ENCODE measurements around the gene HABP4. TPM values are rescaled to one million over a fixed set of nuclear protein-coding genes. Genes with fewer than 3 reads are reported as not detected.
"Not testable (repeated sequence)": the region's sequence is repeated elsewhere in the genome, so short reads cannot be mapped to it uniquely, and the experiment has no call there.

HABP4 gene
- total RNA-seq, 3 donors from 2014 or later (not counting 1 experiment from before 2014, with no cell fraction given), result 3.0 to 3.9 (median 3.6) TPM

- ATAC-seq, result no peak
- no peak for DNase-seq
- Mint-ChIP-seq H3K36me3 (no peaks in the 10 kb centered on the region), H3K9me3 (no peaks in the 10 kb centered on the region), H3K27ac (no peak overlapping the region), H3K27me3 (ENCODE audit: low read depth in 2 of 2) (peaks cover 4 to 11% of the 10 kb centered on the region in 2 donors), H3K4me1 (no peaks in the 10 kb centered on the region), H3K4me3 (no peak overlapping the region)
- Histone ChIP-seq H3K4me3 (ENCODE audit: low read length) (no peak overlapping the region), H3K36me3 (ENCODE audit: control insufficient read depth, insufficient read depth, low read length) (no peaks in the 10 kb centered on the region), H3K27me3 (ENCODE audit: control insufficient read depth, insufficient read depth, low read length) (no peaks in the 10 kb centered on the region), H3K27ac (ENCODE audit: low read length) (no peak overlapping the region), H3K9me3 (ENCODE audit: control insufficient read depth, insufficient read depth, low read length) (no peaks in the 10 kb centered on the region), H3K4me1 (ENCODE audit: control insufficient read depth, insufficient read depth, low read length) (no peaks in the 10 kb centered on the region)
- 97% methylated on average over 13 of the region's 14 CpGs for WGBS (ENCODE audit: insufficient coverage)
- intact Hi-C loops (cut with micrococcal nuclease), result loop anchor here (1.0 kb wide), 1 partner anchor 14 kb away; no protein-coding TSS in a partner anchor
- TF ChIP-seq CTCF (IDR thresholded peaks at IDR 0.05), result no peak
Observed at GRCh38 chr9:96500696-96501632, 51.0 kb downstream of the HABP4 start.

GRCh38 chr9:96501633-96502538 lies 51.9 kb downstream of the HABP4 start:
- intact Hi-C loops (cut with micrococcal nuclease), result no loop called here
- Histone ChIP-seq H3K27ac (ENCODE audit: low read length) (no peak overlapping the region), H3K27me3 (ENCODE audit: control insufficient read depth, insufficient read depth, low read length) (no peaks in the 10 kb centered on the region), H3K36me3 (ENCODE audit: control insufficient read depth, insufficient read depth, low read length) (no peaks in the 10 kb centered on the region), H3K4me3 (ENCODE audit: low read length) (no peak overlapping the region), H3K4me1 (ENCODE audit: control insufficient read depth, insufficient read depth, low read length) (no peaks in the 10 kb centered on the region), H3K9me3 (ENCODE audit: control insufficient read depth, insufficient read depth, low read length) (no peaks in the 10 kb centered on the region)
- WGBS (ENCODE audit: insufficient coverage), result 95% methylated on average over 13 of the region's 15 CpGs
- Mint-ChIP-seq H3K27me3 (ENCODE audit: low read depth in 2 of 2) (peaks cover 4 to 11% of the 10 kb centered on the region in 2 donors), H3K36me3 (no peaks in the 10 kb centered on the region), H3K4me1 (no peaks in the 10 kb centered on the region), H3K27ac (no peak overlapping the region), H3K4me3 (no peak overlapping the region), H3K9me3 (no peaks in the 10 kb centered on the region)
- ATAC-seq (no peak), DNase-seq (no peak)
- no peak for TF ChIP-seq CTCF (IDR thresholded peaks at IDR 0.05)

GRCh38 chr9:96502539-96503373 lies 52.8 kb downstream of the HABP4 start:
- no peaks in the 10 kb centered on the region for H3K9me3 ChIP-seq (ENCODE audit: control insufficient read depth, insufficient read depth, low read length)
- Mint-ChIP-seq H3K27ac (no peak overlapping the region), H3K36me3 (no peaks in the 10 kb centered on the region), H3K4me3 (no peak overlapping the region), H3K9me3 (no peaks in the 10 kb centered on the region), H3K27me3 (ENCODE audit: low read depth in 2 of 2) (peaks cover 4 to 11% of the 10 kb centered on the region in 2 donors), H3K4me1 (no peaks in the 10 kb centered on the region)
- no peaks in the 10 kb centered on the region for H3K4me1 ChIP-seq (ENCODE audit: control insufficient read depth, insufficient read depth, low read length)
- H3K27me3 ChIP-seq (ENCODE audit: control insufficient read depth, insufficient read depth, low read length), result no peaks in the 10 kb centered on the region
- no peak for DNase-seq
- H3K36me3 ChIP-seq (ENCODE audit: control insufficient read depth, insufficient read depth, low read length), result no peaks in the 10 kb centered on the region
- 93% methylated on average over 5 of the region's 6 CpGs for WGBS (ENCODE audit: insufficient coverage)
- no peak overlapping the region for H3K27ac ChIP-seq (ENCODE audit: low read length)
- no peak for TF ChIP-seq CTCF (IDR thresholded peaks at IDR 0.05)
- no peak overlapping the region for H3K4me3 ChIP-seq (ENCODE audit: low read length)
- no peak for ATAC-seq
- intact Hi-C loops (cut with micrococcal nuclease), result no loop called here

- H3K36me3 Mint-ChIP-seq; H3K4me3 Mint-ChIP-seq; H3K4me1 Mint-ChIP-seq; H3K4me1 ChIP-seq (ENCODE audit: control insufficient read depth, insufficient read depth, low read length); DNase-seq; H3K36me3 ChIP-seq (ENCODE audit: control insufficient read depth, insufficient read depth, low read length); H3K9me3 ChIP-seq (ENCODE audit: control insufficient read depth, insufficient read depth, low read length); H3K27ac Mint-ChIP-seq; ATAC-seq; H3K9me3 Mint-ChIP-seq; H3K27ac ChIP-seq (ENCODE audit: low read length); H3K4me3 ChIP-seq (ENCODE audit: low read length); intact Hi-C loops (cut with micrococcal nuclease); H3K27me3 ChIP-seq (ENCODE audit: control insufficient read depth, insufficient read depth, low read length): not testable (repeated sequence)
- peaks cover 4 to 11% of the 10 kb centered on the region in 2 donors for H3K27me3 Mint-ChIP-seq (ENCODE audit: low read depth in 2 of 2)
Observed at GRCh38 chr9:96503374-96503748, 53.4 kb downstream of the HABP4 start.
